GM18517 (cell line): ENCODE results near the gene ZBED3.
"Not testable (repeated sequence)": the region's sequence is repeated elsewhere in the genome, so short reads cannot be mapped to it uniquely, and the experiment has no call there.

Experiments used
- ATAC-seq: cut with Tn5 transposase; IDR thresholded peaks from one replicate; pipeline ENCODE4 v1.9.1; 2021; ENCODE audit warnings: mild to moderate bottlenecking, moderate library complexity; ENCODE audit not compliant: unreplicated experiment

ZBED3 gene

DNA sequence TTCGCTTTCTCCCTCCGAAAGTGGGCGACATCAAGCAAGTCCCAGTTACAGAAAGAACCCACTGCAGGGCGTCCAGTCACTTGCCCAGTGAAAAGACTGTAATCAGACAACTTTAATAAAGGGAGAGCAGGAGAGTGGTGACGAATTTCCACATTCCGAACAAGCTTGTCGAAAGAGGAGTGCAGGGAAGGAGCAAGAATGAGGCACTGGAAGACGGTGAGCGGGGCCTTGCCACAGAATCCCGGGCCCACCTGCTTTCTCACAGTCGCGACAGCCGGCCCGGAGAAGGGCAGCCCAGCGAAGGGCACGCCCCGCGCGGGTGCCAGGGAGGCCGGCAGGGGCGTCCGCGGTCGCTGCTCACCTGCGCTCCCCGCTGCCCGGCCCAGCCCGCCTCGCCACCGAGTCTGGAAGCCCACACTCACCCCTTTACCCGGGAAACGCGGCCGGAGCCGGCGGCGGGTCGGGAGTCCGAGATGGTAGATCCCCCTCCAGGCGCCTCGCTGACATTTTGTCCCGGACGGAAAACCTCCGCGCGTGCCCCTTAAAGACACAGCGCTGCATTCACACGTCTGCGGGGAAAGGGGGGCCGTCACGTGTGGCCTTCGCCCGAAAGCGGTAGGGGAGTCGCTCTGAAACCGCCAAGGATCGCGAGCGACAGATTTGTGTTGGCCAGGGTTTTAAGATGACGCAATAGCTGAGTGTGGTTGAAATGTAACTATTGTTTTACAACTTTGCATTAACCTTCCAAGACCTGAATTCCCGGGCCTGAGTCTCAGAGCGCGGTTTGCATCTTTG, at the start of gene ZBED3:
ZBED3 (minus strand) TSS at position 597 of the 795 bp plus-strand sequence. CDS start 9,407 bp downstream, outside the sequence.
- peak; percentile 59 for ATAC-seq

DNA sequence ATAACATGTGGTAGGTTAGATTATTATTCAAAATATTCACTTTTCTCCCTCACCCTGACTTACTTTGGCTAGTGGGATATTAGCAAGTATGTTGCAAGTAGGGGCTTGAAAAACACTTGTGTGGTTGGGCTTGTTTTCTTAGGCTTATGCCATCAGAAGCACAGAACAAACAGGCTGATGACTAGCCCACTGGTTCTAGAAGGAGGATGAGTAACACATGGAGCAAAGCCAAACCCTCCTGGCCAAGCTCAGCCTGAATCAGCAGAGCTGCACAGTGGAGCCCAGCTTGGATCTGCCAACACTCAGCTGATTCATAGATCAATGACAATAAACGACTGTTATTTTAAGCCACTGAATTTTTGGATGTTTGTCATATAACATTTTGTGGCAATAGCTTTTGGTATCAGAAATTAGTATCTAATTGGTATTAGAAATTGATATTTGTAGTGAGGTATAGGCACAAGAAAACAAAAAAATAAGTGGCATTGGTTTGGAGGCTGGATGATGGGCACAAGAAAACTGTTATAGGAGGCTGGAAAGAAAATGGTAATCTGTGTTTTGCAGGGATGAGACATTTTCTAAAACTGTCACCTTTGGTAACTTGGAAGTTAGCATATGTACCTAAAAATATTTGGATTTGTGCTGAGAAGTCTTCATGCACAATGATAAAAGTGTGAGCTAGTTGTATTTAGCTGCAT, 46.1 kb upstream of the ZBED3 start:
- no peak for ATAC-seq

GRCh38 chr5:77131361-77131760, 44.3 kb upstream of the ZBED3 start:
- no peak for ATAC-seq

GRCh38 chr5:77129391-77129990, 42.4 kb upstream of the ZBED3 start:
- ATAC-seq, result no peak

- ATAC-seq, result no peak
Measured at GRCh38 chr5:77128411-77129061, 41.5 kb upstream of the ZBED3 start.

DNA sequence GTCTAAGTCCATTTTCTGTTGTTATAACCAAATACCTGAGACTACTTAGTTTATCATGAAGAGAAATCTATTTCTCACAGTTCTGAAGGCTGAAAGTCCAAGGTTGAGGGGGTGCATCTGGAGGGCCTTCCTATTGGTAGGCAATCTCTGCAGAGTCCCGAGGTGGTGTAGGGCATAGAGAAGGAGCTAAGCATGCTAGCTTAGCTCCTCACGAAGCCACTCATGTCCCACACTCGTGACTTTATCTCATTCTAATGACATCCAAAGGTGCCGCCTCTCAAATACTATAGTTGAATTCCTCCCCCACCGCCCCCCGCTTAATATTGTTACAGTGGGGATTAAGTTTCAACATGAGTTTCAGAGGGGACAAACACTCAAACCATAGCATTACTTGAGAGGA, 36.0 kb upstream of the ZBED3 start:
- no peak for ATAC-seq

DNA sequence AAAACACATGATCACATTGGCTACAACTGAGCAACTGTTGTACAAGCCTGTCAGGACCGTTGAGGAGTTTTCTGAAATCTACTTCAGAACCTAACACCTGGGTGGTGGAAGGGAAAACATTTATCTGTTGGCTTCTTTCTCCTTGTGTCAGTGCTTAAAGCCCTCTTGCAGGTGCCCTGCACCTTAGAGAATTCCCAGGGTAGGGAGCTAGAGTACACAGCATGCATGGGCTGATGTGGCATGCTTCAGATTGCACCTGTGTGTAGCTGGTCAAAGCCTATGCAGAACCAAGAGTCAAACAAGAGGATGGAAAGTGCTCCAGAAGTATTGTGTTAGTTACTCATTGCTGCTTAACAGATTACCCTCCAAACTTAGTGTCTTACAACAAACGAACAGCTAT, 33.6 kb upstream of the ZBED3 start:
- ATAC-seq, result no peak

DNA sequence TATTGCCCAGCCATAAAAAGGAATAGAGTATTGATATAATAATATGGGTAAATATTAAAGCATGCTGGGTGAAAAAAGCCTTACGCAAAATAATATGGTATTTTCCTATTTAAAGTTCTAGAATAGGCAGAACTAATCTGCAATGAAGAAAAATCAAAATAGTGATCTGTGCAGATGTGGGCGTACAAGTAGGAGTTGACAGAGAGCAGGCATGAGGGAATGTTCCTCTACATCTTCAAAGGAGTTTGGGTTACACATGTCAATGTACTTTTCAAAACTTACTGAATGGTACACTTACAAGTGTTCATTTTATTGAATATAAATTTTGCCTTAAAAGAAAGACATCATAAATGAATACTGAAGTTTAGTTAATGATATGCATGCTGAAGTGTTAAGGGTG, 33.0 kb upstream of the ZBED3 start:
- ATAC-seq, result no peak

- ATAC-seq, result no peak
Measured at GRCh38 chr5:77117161-77117560, 30.1 kb upstream of the ZBED3 start.

DNA sequence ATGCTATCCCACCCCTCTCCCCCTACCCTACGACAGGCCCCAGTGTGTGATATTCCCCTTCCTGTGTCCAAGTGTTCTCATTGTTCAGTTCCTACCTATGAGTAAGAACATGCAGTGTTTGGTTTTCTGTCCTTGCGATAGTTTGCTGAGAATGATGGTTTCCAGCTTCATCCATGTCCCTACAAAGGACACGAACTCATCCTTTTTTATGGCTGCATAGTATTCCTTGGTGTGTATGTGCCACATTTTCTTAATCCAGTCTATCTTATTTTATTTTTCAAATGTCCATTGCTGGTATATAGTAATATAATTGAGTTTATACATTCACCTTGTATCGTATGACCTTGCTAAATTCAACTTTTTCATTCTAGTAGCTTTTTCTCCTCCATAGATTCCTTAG, 19.9 kb upstream of the ZBED3 start:
- not testable (repeated sequence) for ATAC-seq

GRCh38 chr5:77104813-77105212, 17.7 kb upstream of the ZBED3 start:
- ATAC-seq, result no peak

GRCh38 chr5:77103457-77103856, 16.4 kb upstream of the ZBED3 start:
- no peak for ATAC-seq

GRCh38 chr5:77102549-77102948, 15.5 kb upstream of the ZBED3 start:
- no peak for ATAC-seq

DNA sequence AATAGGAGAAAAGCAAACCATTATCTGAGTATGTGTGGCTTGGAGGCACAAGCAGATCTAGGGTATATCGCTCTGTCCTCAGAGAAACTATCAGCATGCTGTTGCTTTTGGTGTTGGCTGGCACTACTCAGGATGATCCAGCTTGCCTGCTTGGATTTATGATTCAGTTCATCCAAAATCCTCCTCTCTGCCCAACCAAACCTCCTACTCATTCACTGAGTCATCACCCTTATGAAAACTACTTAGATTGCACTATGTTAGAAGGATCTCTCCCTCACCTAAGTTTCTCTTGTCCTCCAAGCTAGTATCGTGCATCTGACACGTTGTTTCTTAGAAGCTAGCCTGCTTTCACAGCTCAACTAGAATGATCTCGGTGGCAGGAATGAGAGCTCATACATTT, 14.2 kb upstream of the ZBED3 start:
- ATAC-seq, result no peak

GRCh38 chr5:77095189-77095588, 8.1 kb upstream of the ZBED3 start:
- ATAC-seq, result no peak

GRCh38 chr5:77087484-77088261, 588 bp upstream of the ZBED3 start:
- no peak for ATAC-seq

DNA sequence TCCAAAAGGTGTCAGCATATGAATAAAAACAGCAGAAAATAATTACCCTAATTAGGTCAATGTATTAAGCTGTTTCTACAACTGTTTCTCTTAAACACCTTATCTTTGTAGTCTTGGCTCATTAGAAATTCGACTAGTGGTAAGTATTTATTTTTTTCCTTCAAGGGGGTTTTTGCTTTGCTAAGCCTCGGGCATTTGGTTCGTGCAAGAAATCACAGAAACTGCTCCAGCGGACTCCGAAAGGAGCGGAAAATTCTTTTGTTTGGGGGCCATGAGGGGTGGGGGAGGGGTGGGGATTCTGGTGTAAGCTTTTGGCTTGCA, 757 bp downstream of the ZBED3 start:
- ATAC-seq, result no peak

DNA sequence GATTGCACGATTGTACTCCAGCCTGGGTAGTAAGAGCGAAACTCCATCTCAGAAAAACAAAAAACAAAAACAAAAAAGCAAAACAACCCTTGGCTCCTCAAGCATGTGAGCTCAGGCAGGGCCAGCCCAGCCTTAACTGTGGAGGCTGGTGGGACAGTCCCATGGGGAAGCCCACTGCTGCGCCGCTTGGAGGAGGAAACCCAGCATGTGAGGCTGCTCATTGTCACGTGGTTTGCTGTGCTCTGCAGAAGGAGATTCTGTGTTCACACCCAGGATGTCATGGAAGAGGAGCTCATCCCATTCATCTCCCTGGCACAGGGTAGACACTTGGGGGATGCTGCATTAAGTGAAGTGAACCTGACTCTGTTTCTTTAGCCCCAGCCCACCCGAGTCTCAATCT, 4.0 kb downstream of the ZBED3 start:
- ATAC-seq, result no peak

DNA sequence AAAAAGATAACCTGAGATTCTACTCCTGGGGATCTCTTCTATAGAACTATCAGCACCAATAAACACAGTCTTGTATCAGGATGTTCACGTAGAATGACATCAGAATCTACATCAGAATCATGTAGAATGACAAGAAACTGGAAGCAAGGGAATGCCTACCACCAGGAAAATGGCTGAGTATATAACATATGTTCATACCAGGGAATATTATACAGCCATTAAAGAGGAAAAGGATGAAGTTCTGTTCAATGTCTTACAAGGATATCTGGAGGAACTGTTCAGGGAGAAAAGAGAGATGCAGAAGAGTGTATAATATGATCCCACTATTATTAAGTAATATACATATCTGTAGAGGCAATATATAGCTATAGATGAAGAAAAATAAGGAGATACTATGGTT, 4.8 kb downstream of the ZBED3 start:
- no peak for ATAC-seq

- no peak for ATAC-seq
Measured at GRCh38 chr5:77080905-77081304, 6.2 kb downstream of the ZBED3 start.

- ATAC-seq, result not testable (repeated sequence)
Measured at GRCh38 chr5:77080479-77080878, 6.6 kb downstream of the ZBED3 start.
